Osteocyte (in vitro differentiated cells): ENCODE results near the gene CCDC192. TPM values are rescaled to one million over a fixed set of nuclear protein-coding genes. Genes with fewer than 3 reads are reported as not detected.

ENCODE experiments used
- DNase-seq: peaks from one replicate; pipeline ENCODE4 v3.0.0; 2021; ENCODE audit warnings: mixed read lengths; ENCODE audit not compliant: unreplicated experiment; ENCODE audit errors: extremely low spot score
- H3K27ac Mint-ChIP-seq: one replicate; pipeline ENCODE4 v1.8.0; 2021; ENCODE audit warnings: mild to moderate bottlenecking, mixed read lengths; ENCODE audit not compliant: unreplicated experiment
- H3K27me3 Mint-ChIP-seq: one replicate; pipeline ENCODE4 v1.8.0; 2021; ENCODE audit warnings: mixed read lengths; ENCODE audit not compliant: unreplicated experiment
- H3K36me3 Mint-ChIP-seq: one replicate; pipeline ENCODE4 v1.8.0; 2021; ENCODE audit warnings: mixed read lengths; ENCODE audit not compliant: unreplicated experiment
- H3K4me1 Mint-ChIP-seq: one replicate; pipeline ENCODE4 v1.8.0; 2021; ENCODE audit warnings: mixed read lengths; ENCODE audit not compliant: unreplicated experiment
- H3K4me3 Mint-ChIP-seq: one replicate; pipeline ENCODE4 v1.8.0; 2021; ENCODE audit warnings: mild to moderate bottlenecking, moderate library complexity, mixed read lengths; ENCODE audit not compliant: unreplicated experiment
- H3K9me3 Mint-ChIP-seq: one replicate; pipeline ENCODE4 v1.8.0; 2021; ENCODE audit warnings: mixed read lengths; ENCODE audit not compliant: unreplicated experiment
- total RNA-seq: library from RNA; stranded (reverse); gene quantifications from 2 replicates; pipeline ENCODE4 v1.2.1, GENCODE V29; 2021
- TF ChIP-seq, protein P1 (sequence below): fragments of 200-600 bp; sonication (generic); IDR thresholded peaks from 2 replicates; pipeline ENCODE4 v1.5.0; 2021; ENCODE audit warnings: antibody characterized with exemption, mild to moderate bottlenecking, moderate library complexity

The CCDC192 gene
- total RNA-seq, 1 donor from 2014 or later: not detected

DNA sequence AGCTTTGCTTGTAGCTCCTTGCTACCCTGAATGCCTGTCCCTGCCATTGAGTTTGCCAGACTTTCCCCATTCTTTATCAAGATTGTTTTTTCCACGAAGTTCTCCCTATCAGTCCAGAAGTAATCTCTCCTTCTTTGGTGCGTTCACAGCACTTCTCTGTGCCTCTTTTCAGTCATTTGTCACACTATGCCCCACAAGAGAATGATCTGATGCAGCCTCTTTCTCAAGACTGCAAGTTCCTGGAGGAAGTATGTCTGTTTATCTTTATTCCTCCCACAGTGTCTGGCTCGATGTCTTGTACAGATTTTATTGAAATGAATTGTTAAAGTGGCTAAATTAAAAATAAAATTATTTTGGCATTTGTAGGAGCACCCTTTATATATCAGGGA is 99.3 kb downstream of the CCDC192 start:
- no peaks in the 10 kb centered on the region for H3K36me3 Mint-ChIP-seq
- no peak for DNase-seq

DNA sequence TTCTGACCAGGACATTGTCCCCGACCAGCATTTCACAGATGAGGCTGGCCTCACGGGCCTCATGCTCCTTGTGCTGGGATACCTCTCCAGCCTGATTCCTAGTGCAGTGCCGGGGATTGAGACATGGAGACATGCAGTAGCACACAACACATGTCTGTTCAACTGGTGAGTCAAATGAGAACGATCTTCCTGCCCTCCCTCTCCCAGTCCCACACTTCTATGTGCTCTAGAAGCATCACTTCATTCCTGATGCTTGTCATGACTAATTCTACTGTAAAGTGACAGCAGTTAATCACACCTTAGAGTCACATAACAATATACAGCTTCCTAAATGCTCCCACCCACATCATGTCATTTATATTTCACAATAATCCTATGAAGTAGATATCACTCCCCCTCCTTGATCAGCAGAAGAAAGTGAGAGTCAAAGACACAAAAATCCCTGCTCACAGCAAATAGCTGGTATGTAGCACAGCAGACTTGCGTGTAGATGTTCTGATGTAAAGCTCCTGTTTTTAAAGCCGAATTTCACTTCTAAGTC is 101.8 kb downstream of the CCDC192 start:
- Mint-ChIP-seq H3K9me3 (no peaks in the 10 kb centered on the region), H3K27ac (no peak overlapping the region), H3K4me1 (peaks cover 1% of the 10 kb centered on the region), H3K36me3 (no peaks in the 10 kb centered on the region), H3K27me3 (no peaks in the 10 kb centered on the region), H3K4me3 (no peak overlapping the region)
- no peak for DNase-seq
- TF ChIP-seq, protein P1, sequence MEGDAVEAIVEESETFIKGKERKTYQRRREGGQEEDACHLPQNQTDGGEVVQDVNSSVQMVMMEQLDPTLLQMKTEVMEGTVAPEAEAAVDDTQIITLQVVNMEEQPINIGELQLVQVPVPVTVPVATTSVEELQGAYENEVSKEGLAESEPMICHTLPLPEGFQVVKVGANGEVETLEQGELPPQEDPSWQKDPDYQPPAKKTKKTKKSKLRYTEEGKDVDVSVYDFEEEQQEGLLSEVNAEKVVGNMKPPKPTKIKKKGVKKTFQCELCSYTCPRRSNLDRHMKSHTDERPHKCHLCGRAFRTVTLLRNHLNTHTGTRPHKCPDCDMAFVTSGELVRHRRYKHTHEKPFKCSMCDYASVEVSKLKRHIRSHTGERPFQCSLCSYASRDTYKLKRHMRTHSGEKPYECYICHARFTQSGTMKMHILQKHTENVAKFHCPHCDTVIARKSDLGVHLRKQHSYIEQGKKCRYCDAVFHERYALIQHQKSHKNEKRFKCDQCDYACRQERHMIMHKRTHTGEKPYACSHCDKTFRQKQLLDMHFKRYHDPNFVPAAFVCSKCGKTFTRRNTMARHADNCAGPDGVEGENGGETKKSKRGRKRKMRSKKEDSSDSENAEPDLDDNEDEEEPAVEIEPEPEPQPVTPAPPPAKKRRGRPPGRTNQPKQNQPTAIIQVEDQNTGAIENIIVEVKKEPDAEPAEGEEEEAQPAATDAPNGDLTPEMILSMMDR: no peak

More for the DNA sequence above, 99.3 kb downstream of the CCDC192 start:
- Mint-ChIP-seq H3K4me3 (no peak overlapping the region), H3K9me3 (no peaks in the 10 kb centered on the region), H3K4me1 (no peaks in the 10 kb centered on the region), H3K27ac (no peak overlapping the region), H3K27me3 (no peaks in the 10 kb centered on the region)
- TF ChIP-seq, protein P1: no peak

DNA sequence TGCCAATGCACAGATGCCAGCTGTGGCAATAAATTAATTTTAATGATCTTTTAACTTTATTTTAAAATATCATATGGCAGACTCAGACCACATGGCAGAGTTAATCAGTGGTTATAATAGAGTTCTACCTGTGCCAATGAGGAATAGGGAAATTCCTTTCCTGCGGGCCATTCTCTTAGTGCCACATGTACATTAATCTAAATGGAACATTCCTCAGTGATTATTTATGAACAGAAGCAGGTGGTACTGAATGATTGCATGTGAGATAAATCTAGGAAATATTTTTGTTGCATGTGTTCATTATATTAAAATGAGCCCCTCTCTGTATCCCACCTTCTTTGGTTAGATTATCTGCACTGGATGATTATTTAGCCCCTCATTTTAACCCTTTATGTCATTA is 102.3 kb downstream of the CCDC192 start:
- Mint-ChIP-seq H3K4me3 (no peak overlapping the region), H3K9me3 (no peaks in the 10 kb centered on the region), H3K27me3 (no peaks in the 10 kb centered on the region), H3K4me1 (peaks cover 1% of the 10 kb centered on the region), H3K36me3 (no peaks in the 10 kb centered on the region), H3K27ac (no peak overlapping the region)
- DNase-seq: no peak
- TF ChIP-seq, protein P1: no peak

DNA sequence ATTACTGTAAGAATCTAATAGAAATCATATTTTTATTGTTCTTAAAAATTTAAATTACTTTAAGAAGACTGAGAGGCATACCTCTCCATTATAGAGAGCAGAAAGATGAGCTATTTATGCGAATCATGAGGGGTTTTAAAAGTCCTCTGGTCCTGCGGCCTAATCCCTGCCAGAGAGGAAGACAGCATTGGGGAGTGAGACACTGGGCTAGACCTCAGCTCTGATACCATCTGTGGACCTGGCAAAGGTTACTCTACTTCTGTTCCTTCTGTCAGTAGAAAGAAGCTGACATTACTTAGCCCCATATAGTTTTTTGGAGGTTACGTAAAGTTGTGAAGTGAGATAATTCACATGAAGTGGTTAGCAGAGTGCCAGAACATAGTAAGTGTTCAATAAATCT is 103.6 kb downstream of the CCDC192 start:
- no peaks in the 10 kb centered on the region for H3K36me3 Mint-ChIP-seq
- H3K4me1 Mint-ChIP-seq: peaks cover 8% of the 10 kb centered on the region
- no peak overlapping the region for H3K4me3 Mint-ChIP-seq
- TF ChIP-seq, protein P1: no peak
- no peaks in the 10 kb centered on the region for H3K9me3 Mint-ChIP-seq
- H3K27me3 Mint-ChIP-seq: no peaks in the 10 kb centered on the region
- no peak for DNase-seq
- H3K27ac Mint-ChIP-seq: no peak overlapping the region

DNA sequence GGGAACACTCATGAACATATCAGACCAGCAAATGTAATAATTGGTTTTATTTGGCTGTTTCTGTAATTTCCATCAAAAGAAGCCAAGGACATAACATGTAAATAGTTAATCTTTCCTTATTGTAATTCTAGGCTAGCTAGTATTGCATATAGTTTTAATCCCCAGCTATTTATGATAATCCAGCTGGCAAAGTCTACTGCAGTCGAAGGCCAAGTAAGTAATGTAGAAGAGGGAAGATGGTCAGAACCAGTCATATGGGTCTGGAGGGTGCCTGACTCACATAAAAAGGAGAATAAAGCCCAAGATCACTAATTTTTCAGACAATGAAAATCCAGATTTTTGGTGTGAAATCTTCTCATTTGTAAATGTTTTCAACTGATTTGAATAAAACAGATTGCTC is 106.3 kb downstream of the CCDC192 start:
- DNase-seq: no peak
- Mint-ChIP-seq H3K27me3 (no peaks in the 10 kb centered on the region), H3K4me3 (no peak overlapping the region), H3K36me3 (no peaks in the 10 kb centered on the region), H3K9me3 (no peaks in the 10 kb centered on the region), H3K4me1 (peaks cover 35% of the 10 kb centered on the region), H3K27ac (no peak overlapping the region)
- TF ChIP-seq, protein P1: no peak
